Right renal cortex interstitium (tissue), 3 donors: Measurements from ENCODE around the gene TBC1D3B. TPM values are rescaled to one million over a fixed set of nuclear protein-coding genes. Genes with fewer than 3 reads are reported as not detected.
"Not testable (repeated sequence)": the region's sequence is repeated elsewhere in the genome, so short reads cannot be mapped to it uniquely, and the experiment has no call there.

Experiments used
- DNase-seq, 3 donors: peaks; one replicate each; pipeline ENCODE4 v3.0.0-alpha.2; 2013; ENCODE audit warnings: low read depth in 3 of 3, low spot score in 2 of 3
- polyA plus RNA-seq, 3 donors: library from polyadenylated mRNA; unstranded; fragments of 120-200 nt; gene quantifications; one replicate each; pipeline ENCODE4 v1.2.1, GENCODE V29; 2013; ENCODE audit not compliant: insufficient read length in 3 of 3

TBC1D3B gene
- polyA plus RNA-seq, 3 donors: 3.4 to 5.0 (median 4.0) TPM

- not testable (repeated sequence) for DNase-seq
These were observed 25.1 kb upstream of the TBC1D3B start for GRCh38 chr17:36201506-36201905.

- not testable (repeated sequence) for DNase-seq
These were observed 24.7 kb upstream of the TBC1D3B start for GRCh38 chr17:36201102-36201501.

- DNase-seq: no peak
These were observed 22.5 kb upstream of the TBC1D3B start for GRCh38 chr17:36198831-36199465.

- DNase-seq: no peak
These were observed 20.9 kb upstream of the TBC1D3B start for GRCh38 chr17:36197387-36197703.

- no peak for DNase-seq
These were observed 19.7 kb upstream of the TBC1D3B start for GRCh38 chr17:36196131-36196486.

- DNase-seq: no peak
These were observed 19.1 kb upstream of the TBC1D3B start for GRCh38 chr17:36195434-36196130.

- not testable (repeated sequence) for DNase-seq
These were observed 18.5 kb upstream of the TBC1D3B start for GRCh38 chr17:36194832-36195433.

- not testable (repeated sequence) for DNase-seq
These were observed 17.9 kb upstream of the TBC1D3B start for GRCh38 chr17:36194147-36194831.

- no peak for DNase-seq
These were observed 16.9 kb upstream of the TBC1D3B start for GRCh38 chr17:36193216-36193775.

GRCh38 chr17:36190549-36191330 is 14.3 kb upstream of the TBC1D3B start:
- DNase-seq: not testable (repeated sequence)

- DNase-seq: not testable (repeated sequence)
These were observed 13.6 kb upstream of the TBC1D3B start for GRCh38 chr17:36189993-36190392.

- no peak for DNase-seq
These were observed 12.5 kb upstream of the TBC1D3B start for GRCh38 chr17:36188891-36189306.

- DNase-seq: not testable (repeated sequence)
These were observed 11.7 kb upstream of the TBC1D3B start for GRCh38 chr17:36187943-36188665.

- DNase-seq: not testable (repeated sequence)
These were observed 10.7 kb upstream of the TBC1D3B start for GRCh38 chr17:36186810-36187763.

- no peak for DNase-seq
These were observed 9.0 kb upstream of the TBC1D3B start for GRCh38 chr17:36185416-36185815.

GRCh38 chr17:36184023-36184765 is 7.8 kb upstream of the TBC1D3B start:
- DNase-seq: no peak

GRCh38 chr17:36183001-36183971 is 6.8 kb upstream of the TBC1D3B start:
- peak in 1 of 3 donors; percentile 81 for DNase-seq
